GM18508 (cell line): ENCODE measurements around the gene PACSIN1.

ENCODE experiments used
- ATAC-seq: cut with Tn5 transposase; IDR thresholded peaks from one replicate; pipeline ENCODE4 v1.9.1; 2021; ENCODE audit warnings: moderate number of reproducible peaks; ENCODE audit not compliant: insufficient read depth, unreplicated experiment

Gene PACSIN1

GRCh38 chr6:34538581-34538980 lies 72.7 kb downstream of the PACSIN1 start:
- no peak for ATAC-seq

GRCh38 chr6:34539181-34539580 lies 73.3 kb downstream of the PACSIN1 start:
- ATAC-seq: no peak

GRCh38 chr6:34540222-34540621 lies 74.3 kb downstream of the PACSIN1 start:
- ATAC-seq: no peak

- no peak for ATAC-seq
These were observed 75.0 kb downstream of the PACSIN1 start for GRCh38 chr6:34540841-34541240.

GRCh38 chr6:34543421-34543820 lies 77.5 kb downstream of the PACSIN1 start:
- ATAC-seq: no peak

- no peak for ATAC-seq
These were observed 78.3 kb downstream of the PACSIN1 start for GRCh38 chr6:34544052-34544604.

- no peak for ATAC-seq
These were observed 79.0 kb downstream of the PACSIN1 start for GRCh38 chr6:34544776-34545471.

- no peak for ATAC-seq
These were observed 80.9 kb downstream of the PACSIN1 start for GRCh38 chr6:34546551-34547321.

- ATAC-seq: no peak
These were observed 82.1 kb downstream of the PACSIN1 start for GRCh38 chr6:34547701-34548644.

GRCh38 chr6:34549026-34549803 lies 83.3 kb downstream of the PACSIN1 start:
- no peak for ATAC-seq

- no peak for ATAC-seq
These were observed 83.9 kb downstream of the PACSIN1 start for GRCh38 chr6:34549804-34550202.

GRCh38 chr6:34551720-34552119 lies 85.8 kb downstream of the PACSIN1 start:
- no peak for ATAC-seq

GRCh38 chr6:34552620-34553019 lies 86.7 kb downstream of the PACSIN1 start:
- ATAC-seq: no peak

GRCh38 chr6:34553146-34553545 lies 87.3 kb downstream of the PACSIN1 start:
- no peak for ATAC-seq

GRCh38 chr6:34553750-34554149 lies 87.9 kb downstream of the PACSIN1 start:
- no peak for ATAC-seq

GRCh38 chr6:34554291-34555006 lies 88.6 kb downstream of the PACSIN1 start:
- ATAC-seq: no peak

GRCh38 chr6:34555007-34555322 lies 89.1 kb downstream of the PACSIN1 start:
- no peak for ATAC-seq

- ATAC-seq: no peak
These were observed 89.5 kb downstream of the PACSIN1 start for GRCh38 chr6:34555328-34555727.

GRCh38 chr6:34556031-34556471 lies 90.2 kb downstream of the PACSIN1 start, which contains the start of gene SPDEF:
SPDEF (minus strand) TSS chr6:34556329; CDS start chr6:34544455, 11,874 bp downstream.
- ATAC-seq: no peak
